K562 (cell line): Measurements from ENCODE around the gene DYNC2LI1. TPM values are rescaled to one million over a fixed set of nuclear protein-coding genes. Genes with fewer than 3 reads are reported as not detected.

Source experiments
- CHAMP1 ChIP-seq: fragments of 450-650 bp; IDR thresholded peaks from 2 replicates; pipeline ENCODE4 v1.6.1; 2016; ENCODE audit warnings: mild to moderate bottlenecking
- E4F1 ChIP-seq: fragments of 250-450 bp; sonication (Bioruptor Pico); IDR thresholded peaks from 2 replicates; pipeline ENCODE4 v1.5.0; 2021; ENCODE audit warnings: mild to moderate bottlenecking, borderline replicate concordance
- MAX ChIP-seq: sonication (generic); formaldehyde crosslinking; IDR thresholded peaks from 2 replicates; pipeline ENCODE4 v1.9.0; 2022; ENCODE audit warnings: mild to moderate bottlenecking, missing genetic modification reagents
- MED1 ChIP-seq: sonication (generic); formaldehyde crosslinking; IDR thresholded peaks from 2 replicates; pipeline ENCODE4 v1.8.1; 2023; ENCODE audit warnings: missing genetic modification reagents, borderline replicate concordance
- ZBTB43 ChIP-seq: sonication (generic); formaldehyde crosslinking; IDR thresholded peaks from 2 replicates; pipeline ENCODE4 v1.8.0; 2023; ENCODE audit warnings: mild to moderate bottlenecking, missing genetic modification reagents
- ZNF639 ChIP-seq, 2 experiments: fragments of 200-800 bp in 1 of 2; sonication (Bioruptor generic) in 1 of 2; sonication (generic) in 1 of 2; formaldehyde crosslinking in 1 of 2; IDR thresholded peaks in 1 of 2; conservative IDR thresholded peaks in 1 of 2; 2 replicates each; pipeline versions ENCODE4 v1.5.0 to v1.6.1; 2016 to 2020; ENCODE audit warnings: missing compliant biosample characterization in 1 of 2, missing genetic modification characterization in 1 of 2, missing genetic modification reagents in 1 of 2
- polyA plus RNA-seq, 8 experiments: library from polyadenylated mRNA; depleted of rRNA in 4 of 8; stranded (reverse) in 5 of 8; unstranded in 3 of 8; fragments of >200 nt; fragmentation: Nextera tagmentation in 2 of 8; fragmentation: Illumina TruSeq in 1 of 8; extraction: Ambion mirVana in 2 of 8; extraction: Trizol in 1 of 8; gene quantifications; 2 replicates each; pipeline versions ENCODE4 v1.2.1 to v1.2.3, GENCODE V29; 2011 to 2014; ENCODE audit warnings: inconsistent platforms in 1 of 8, missing spikeins in 1 of 8
- total RNA-seq, 7 experiments: library from RNA; depleted of rRNA in 6 of 7; stranded (reverse); fragments of >200 nt in 6 of 7; fragmentation: Illumina TruSeq in 2 of 7; extraction: Trizol in 2 of 7; gene quantifications; 2 replicates each; pipeline versions ENCODE4 v1.2.1 to v1.2.3, GENCODE V29; 2011 to 2021; ENCODE audit warnings: low replicate concordance in 1 of 7

DYNC2LI1 gene
- total and polyA plus RNA-seq, 9 of the 15 experiments (the other 6 are each of a cell fraction or from before 2014, with no cell fraction given): 12.5 to 42.2 (median 25.8) TPM

GRCh38 chr2:43745457-43745856, 28.4 kb upstream of the DYNC2LI1 start (continued):
- no peak for TF ChIP-seq MAX
- no peak for TF ChIP-seq ZBTB43
- no peak for TF ChIP-seq MED1
- TF ChIP-seq E4F1 (CRISPR knock-in tag): no peak
- no peak for TF ChIP-seq CHAMP1
- TF ChIP-seq ZNF639 (CRISPR knock-in tag; conservative IDR thresholded peaks at IDR 0.05 in 1 of 2, IDR thresholded peaks at IDR 0.05 in 1 of 2): no peak
